AG09319 (cell line): ENCODE measurements around the gene CCDC88A.
"Not testable (repeated sequence)": the region's sequence is repeated elsewhere in the genome, so short reads cannot be mapped to it uniquely, and the experiment has no call there.

Source experiments
- DNase-seq: peaks from one replicate; pipeline ENCODE4 v3.0.0-alpha.2; 2010; ENCODE audit warnings: low read depth; ENCODE audit errors: extremely low read depth
- TF ChIP-seq, protein P1 (sequence below): IDR thresholded peaks from 2 replicates; pipeline ENCODE4 v1.5.1; 2011; ENCODE audit warnings: low read depth, mild to moderate bottlenecking, inconsistent platforms, low read length, moderate library complexity

The CCDC88A gene

DNA sequence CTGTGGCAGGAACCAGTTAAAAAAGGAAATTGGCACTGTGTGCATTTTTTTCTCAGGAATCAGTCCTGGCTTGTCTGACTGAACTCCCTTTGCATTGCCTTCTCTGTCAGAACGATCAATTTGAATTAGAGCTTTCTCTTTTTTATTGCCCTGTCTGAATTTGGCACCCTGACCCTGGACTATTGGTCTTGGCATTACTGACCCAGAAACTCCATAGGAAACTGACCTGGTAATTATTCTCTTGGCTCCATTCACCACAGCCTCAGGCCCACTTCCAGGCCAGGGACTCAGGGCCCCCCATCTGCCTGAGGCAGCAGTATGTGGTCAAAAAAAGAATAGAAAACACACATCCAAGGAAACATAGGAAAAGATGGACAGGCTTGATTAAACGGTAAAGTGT lies 32.0 kb upstream of the CCDC88A start:
- DNase-seq, result no peak
- TF ChIP-seq, protein P1, sequence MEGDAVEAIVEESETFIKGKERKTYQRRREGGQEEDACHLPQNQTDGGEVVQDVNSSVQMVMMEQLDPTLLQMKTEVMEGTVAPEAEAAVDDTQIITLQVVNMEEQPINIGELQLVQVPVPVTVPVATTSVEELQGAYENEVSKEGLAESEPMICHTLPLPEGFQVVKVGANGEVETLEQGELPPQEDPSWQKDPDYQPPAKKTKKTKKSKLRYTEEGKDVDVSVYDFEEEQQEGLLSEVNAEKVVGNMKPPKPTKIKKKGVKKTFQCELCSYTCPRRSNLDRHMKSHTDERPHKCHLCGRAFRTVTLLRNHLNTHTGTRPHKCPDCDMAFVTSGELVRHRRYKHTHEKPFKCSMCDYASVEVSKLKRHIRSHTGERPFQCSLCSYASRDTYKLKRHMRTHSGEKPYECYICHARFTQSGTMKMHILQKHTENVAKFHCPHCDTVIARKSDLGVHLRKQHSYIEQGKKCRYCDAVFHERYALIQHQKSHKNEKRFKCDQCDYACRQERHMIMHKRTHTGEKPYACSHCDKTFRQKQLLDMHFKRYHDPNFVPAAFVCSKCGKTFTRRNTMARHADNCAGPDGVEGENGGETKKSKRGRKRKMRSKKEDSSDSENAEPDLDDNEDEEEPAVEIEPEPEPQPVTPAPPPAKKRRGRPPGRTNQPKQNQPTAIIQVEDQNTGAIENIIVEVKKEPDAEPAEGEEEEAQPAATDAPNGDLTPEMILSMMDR, result no peak

DNA sequence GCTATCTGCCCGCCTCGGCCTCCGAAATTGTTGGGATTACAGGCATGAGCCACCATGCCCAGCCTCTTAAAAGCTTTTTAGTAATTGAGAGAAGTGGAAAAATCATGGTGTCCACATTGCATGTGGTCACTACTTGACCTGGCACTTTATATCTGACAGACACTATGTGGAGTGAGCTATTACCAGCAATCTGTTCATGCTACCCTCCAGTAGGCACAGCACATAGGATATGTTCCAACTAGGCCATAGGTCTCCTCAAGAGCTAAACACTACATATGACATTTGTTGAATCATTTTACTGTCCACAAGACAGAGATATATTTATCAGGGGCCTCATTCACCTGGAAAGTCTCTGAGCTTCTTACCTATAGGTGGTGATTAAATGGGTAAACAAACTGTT lies 30.4 kb upstream of the CCDC88A start:
- not testable (repeated sequence) for DNase-seq

DNA sequence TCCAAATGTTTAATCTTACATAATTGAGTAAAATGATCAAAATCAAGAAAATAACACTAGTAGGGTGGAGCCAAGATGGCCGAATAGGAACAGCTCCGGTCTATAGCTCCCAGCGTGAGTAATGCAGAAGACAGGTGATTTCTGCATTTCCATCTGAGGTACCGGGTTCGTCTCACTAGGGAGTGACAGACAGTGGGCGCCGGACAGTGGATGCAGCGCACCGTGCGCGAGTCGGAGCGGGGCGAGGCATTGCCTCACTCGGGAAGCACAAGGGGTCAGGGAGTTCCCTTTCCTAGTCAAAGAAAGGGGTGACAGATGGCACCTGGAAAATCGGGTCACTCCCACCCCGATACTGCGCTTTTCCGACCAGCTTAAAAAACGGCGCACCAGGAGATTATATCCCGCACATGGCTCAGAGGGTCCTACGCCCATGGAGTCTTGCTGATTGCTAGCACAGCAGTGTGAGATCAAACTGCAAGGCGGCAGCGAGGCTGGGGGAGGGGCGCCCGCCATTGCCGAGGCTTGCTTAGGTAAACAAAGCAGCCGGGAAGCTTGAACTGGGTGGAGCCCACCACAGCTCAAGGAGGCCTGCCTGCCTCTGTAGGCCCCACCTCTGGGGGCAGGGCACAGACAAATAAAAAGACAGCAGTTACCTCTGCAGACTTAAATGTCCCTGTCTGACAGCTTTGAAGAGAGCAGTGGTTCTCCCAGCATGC lies 22.5 kb upstream of the CCDC88A start:
- not testable (repeated sequence) for DNase-seq

DNA sequence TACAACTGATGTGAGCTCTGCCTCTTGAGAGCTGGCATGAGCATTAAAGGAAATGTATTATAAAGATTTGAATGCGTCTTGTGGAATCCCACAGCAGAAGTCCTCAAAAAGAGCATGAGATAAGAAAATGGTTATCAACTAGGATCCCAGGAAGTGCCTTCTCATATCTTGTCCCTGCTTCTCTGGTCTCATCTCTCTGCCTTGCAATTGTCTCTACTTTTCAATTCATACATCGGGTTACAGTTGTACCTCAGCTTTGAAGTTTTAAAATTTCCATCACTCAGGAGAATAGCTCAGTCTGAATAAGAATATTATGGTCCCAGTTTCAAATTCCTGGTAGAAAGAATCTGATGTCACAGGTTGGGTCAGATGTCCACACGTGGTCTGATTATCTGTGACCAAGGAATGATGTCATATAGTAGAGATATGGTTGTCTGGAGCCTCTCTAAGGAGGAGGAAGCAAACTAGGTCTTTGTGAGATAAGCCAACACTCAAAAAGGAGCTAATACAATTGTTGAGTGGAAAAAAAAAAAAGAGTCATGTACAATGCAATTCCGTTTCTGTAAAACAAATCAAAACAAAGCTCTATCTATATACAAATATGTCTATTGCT lies 21.7 kb upstream of the CCDC88A start:
- no peak for DNase-seq
- TF ChIP-seq, protein P1, result no peak

DNA sequence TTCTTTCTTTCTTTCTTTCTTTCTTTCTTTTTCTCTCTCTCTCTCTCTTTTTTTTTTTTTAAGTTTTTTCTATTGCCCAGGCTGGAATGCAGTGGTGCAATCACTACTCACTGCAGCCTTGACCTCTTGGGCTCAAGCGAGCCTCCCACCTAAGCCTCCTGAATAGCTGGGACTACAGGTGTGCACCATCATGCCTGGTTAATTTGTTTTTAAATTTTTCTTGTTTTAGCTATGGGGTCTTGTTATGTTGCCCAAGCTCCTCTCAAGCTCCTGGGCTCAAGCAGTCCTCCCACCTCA lies 19.4 kb upstream of the CCDC88A start:
- TF ChIP-seq, protein P1, result no peak
- no peak for DNase-seq

DNA sequence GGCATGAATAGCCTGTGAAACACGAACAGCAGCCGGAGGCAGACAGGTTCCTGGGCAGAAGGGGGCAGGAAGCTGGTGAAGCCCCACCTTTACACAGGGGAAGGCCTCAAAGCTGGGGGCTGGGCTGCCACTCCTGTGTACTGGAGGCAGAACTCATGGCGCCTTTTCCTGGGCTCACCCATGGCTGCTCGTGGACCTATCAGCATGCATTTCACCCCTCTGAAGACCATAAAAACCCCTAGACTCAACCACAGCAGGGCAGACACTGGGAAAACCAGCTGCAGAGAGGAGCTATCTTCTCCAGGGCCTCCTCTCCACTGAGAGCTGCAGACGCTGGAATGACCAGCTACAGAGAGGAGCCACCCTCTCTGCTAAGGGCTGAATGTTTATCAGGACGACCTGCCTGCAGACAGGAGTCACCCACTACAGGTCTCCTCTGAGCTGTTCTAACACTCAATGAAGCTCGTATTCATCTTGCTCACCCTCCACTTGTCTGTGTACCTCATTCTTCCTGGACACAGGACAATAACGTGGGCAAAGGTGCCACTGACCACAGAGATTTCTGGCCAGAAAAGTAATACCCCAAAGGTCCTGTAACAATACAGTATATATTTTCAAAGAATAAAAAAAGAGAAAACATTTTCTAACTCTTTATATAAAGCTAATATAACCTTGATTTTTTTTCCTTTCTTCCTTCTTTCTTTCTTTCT lies 18.9 kb upstream of the CCDC88A start:
- no peak for DNase-seq
- TF ChIP-seq, protein P1, result no peak

DNA sequence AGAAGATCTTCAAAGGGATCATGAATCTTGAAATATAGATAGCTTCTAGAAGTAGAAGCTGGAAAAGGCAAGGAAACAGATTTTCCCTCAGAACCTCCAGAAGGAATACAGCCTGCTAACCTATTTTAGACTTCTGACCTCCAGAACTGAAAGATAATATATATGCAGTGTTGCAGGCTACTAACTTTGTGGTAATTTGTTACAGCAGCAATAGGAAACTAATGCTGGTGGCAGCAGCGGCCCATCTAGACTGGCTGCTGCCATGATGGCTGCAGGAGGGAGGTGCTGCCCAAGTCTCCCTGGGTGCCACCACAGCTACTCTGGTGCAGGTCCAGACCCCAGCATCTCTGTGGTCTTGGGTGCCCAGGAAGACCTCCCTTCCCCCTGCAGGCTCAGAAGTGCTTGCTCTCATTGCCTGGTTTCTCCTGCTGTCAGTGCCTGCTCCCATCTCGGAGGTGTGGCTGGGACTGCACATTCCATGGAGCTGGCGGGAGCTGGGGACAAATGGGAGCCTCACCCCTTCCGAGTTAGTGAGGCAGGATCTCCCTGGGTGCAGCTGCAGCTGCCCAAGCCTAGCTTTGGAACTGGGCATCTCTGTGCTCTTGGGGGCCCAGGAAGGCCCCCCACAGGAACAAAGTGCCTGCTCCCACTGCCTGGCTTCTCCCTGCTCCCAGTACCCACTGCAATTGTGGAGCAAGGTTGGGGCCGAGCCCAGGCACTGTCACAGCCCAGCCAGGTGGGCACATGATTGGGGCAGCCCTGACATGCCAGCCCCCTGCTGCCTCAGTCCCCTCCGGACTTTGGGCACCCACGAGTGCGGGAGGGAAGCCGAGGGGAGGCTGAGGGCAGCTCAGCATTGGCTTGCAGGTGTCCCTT lies 18.1 kb upstream of the CCDC88A start:
- TF ChIP-seq, protein P1, result no peak
- no peak for DNase-seq
